Iris pigment epithelial cell (primary cell): ENCODE measurements around the gene KRTAP10-8.
"Not testable (repeated sequence)": the region's sequence is repeated elsewhere in the genome, so short reads cannot be mapped to it uniquely, and the experiment has no call there.

Experiments
- DNase-seq: peaks from one replicate; pipeline ENCODE4 v3.0.0-alpha.2; 2011; ENCODE audit warnings: low read depth

KRTAP10-8 gene

DNA sequence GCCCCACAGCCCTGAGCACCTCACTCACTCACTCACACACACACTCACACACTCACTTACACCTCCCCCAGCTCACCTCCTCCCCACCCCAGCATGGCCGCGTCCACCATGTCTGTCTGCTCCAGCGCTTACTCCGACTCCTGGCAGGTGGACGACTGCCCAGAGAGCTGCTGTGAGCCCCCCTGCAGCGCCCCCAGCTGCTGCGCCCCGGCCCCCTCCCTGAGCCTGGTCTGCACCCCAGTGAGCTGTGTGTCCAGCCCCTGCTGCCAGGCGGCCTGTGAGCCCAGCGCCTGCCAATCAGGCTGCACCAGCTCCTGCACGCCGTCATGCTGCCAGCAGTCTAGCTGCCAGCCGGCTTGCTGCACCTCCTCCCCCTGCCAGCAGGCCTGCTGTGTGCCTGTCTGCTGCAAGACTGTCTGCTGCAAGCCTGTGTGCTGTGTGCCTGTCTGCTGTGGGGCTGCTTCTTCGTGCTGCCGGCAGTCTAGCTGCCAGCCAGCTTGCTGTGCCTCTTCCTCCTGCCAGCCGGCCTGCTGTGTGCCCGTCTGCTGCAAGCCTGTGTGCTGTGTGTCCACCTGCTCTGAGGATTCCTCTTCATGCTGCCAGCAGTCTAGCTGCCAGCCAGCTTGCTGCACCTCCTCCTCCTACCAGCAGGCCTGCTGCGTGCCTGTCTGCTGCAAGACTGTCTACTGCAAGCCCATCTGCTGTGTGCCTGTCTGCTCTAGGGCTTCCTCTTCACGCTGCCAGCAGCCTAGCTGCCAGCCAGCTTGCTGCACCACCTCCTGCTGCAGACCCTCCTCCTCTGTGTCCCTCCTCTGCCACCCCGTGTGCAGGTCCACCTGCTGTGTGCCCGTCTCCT is 34.7 kb downstream of the KRTAP10-8 start, which contains the start of gene KRTAP10-11:
TSS of gene KRTAP10-11 (plus strand) at position 49 of the 856 bp plus-strand sequence. CDS start at position 94, 45 bp downstream.
- not testable (repeated sequence) for DNase-seq

- DNase-seq, result no peak
Measured at GRCh38 chr21:44647222-44647552, 35.3 kb downstream of the KRTAP10-8 start.

GRCh38 chr21:44648557-44649311 is 36.9 kb downstream of the KRTAP10-8 start:
- DNase-seq, result no peak

GRCh38 chr21:44649521-44650100 is 37.7 kb downstream of the KRTAP10-8 start:
- DNase-seq, result no peak

- no peak for DNase-seq
Measured at GRCh38 chr21:44650265-44650972, 38.5 kb downstream of the KRTAP10-8 start.

- DNase-seq, result no peak
Measured at GRCh38 chr21:44650973-44651675, 39.2 kb downstream of the KRTAP10-8 start.

DNA sequence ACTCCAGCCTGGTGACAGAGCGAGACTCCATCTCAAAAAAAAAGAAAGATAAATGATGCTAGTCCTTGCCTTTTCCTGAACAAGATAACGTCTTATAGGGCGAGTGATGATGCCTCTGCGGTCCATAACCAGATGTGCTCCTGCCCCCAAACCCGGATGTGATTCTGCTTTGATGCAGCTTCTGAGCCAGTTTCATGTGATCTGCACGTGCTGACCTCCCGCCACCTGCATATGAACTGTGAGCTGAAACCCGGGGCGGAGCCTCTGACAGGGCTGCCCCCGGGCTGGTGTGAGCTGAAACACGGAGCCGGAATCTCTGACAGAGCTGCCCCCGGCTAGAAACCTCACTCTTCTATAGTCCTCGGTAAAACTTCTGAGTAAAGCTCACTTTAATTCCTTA is 41.2 kb downstream of the KRTAP10-8 start:
- no peak for DNase-seq

DNA sequence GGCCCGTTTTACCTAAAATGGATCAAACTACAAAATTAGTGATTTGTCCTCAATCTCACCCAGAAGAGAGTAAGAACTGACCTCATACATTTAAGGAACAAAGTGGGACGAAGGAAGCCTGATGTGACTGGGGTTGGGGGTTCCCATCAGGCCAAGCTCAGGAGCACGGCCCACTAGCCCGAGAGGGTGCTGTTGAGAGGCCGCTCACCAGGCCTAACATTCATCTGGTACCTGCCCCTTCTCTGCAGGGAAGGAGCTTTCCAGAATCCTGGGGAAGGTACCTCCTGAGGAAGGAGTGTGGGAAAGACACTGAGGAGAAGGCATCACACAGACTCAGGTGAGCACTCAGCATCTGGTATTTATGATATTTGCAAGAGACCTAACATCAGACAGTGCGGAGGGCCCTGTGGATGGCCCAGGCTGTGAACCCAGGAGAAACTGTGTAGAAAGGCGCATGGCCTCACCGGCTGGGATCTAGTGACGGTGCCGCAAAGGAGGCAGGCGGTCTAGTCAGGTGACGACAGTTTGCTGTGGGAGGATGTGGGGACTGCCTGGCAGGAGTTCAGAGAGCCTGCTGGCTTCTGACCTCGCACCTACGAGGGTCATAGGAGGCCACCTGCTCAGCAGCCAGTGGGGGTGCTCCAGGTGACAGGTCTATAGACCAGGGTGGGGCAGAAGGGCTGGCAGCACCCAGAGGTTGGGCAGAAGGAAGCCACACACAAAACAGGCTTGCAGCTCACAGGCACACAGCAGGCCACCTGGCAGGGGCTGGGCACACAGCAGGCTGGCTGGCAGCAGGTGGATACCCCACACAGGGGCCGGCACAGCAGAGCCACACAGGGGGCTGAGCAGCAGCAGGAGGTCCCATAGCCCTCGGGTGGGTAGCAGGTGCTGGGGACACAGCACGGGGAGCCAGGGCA is 42.0 kb downstream of the KRTAP10-8 start:
- DNase-seq, result no peak

- DNase-seq, result no peak
Measured at GRCh38 chr21:44654576-44655175, 42.8 kb downstream of the KRTAP10-8 start, which contains the start of gene KRTAP12-4. KRTAP12-4 (minus strand) TSS chr21:44654659; CDS start chr21:44654614, 45 bp downstream.

- DNase-seq, result no peak
Measured at GRCh38 chr21:44656868-44657267, 45.0 kb downstream of the KRTAP10-8 start.

DNA sequence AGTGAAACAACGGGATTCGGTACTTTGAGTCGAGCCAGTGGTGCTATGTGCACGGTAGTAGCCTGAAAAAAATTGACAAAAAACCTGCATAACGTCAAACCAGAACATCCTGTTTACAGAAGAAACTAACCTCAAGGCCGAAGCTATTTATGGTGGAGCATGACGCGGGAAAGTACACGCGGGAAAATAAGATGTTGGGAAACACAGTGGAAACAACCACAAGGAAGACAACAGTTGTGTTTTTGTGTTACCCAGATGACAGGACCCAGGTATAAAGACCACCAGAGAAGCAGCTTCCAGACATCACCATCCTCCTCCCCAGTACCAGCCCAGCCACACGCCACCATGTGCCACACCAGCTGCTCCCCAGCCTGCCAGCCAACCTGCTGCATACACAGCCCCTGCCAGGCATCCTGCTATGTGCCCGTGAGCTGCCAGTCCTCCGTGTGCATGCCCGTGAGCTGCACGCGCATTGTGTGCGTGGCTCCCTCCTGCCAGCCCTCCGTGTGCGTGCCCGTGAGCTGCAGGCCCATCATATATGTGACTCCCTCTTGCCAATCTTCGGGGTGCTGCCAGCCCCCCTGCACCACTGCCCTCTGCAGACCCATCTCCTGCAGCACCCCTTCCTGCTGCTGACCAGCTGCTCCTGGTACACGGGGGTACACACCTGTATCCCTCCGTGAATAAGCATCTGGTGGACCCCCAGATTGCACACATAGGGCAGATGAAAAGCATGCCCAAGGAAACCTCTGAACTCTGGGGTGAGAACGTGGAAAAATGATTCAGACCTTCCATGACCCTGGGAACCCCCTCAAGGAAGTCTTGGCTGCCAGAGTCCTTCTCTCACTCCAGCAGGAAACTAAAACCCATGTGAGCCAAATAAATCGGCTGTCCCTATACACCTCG is 46.0 kb downstream of the KRTAP10-8 start, which contains the start of gene KRTAP12-3:
TSS of gene KRTAP12-3 (plus strand) at position 298 of the 906 bp plus-strand sequence. CDS start at position 346, 48 bp downstream.
- DNase-seq, result no peak

GRCh38 chr21:44658541-44658910 is 46.6 kb downstream of the KRTAP10-8 start:
- no peak for DNase-seq

DNA sequence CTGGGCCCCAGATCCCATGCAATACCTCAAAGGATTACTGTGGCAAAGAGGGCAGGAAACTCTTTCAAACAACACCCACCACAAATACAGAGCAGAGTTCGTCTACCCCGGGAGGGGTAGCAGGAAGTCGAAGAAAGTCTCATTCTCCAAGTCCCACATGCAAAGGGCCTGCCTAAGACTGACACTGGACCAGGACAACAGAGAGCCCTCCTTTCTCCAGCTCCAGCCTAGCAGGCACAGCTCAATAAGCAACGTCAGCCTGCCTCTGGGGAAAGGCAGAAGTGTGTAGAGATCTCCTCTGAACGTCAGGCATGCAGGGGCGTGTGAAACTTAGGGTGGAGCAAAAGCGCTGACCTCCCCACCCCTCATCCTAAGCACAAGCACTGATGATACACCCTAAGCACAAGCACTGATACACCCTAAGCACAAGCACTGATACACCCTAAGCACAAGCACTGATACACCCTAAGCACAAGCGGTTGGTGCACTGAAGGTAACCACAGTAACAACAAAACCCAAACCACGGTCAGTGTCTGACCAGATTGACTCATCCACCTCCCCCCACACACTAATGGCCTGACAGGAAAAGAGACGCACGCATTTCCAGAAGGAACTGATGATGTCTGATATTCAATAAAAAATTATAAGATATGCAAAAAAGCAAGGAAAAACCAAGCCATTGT is 47.2 kb downstream of the KRTAP10-8 start:
- no peak for DNase-seq

GRCh38 chr21:44661567-44661966 is 49.7 kb downstream of the KRTAP10-8 start:
- not testable (repeated sequence) for DNase-seq
